ENCODE measurements around the gene SPEG. TPM values are rescaled to one million over a fixed set of nuclear protein-coding genes. Genes with fewer than 3 reads are reported as not detected.

SPEG gene
- polyA plus RNA-seq, 2 of the 4 experiments (the other 2 are of a cell fraction): 2.3 to 11.5 TPM

GRCh38 chr2:219408631-219409030 is 26.0 kb upstream of the SPEG start:
- no peak for ATAC-seq
- Histone ChIP-seq H3K4me3 (no peak overlapping the region), H3K27ac (no peak overlapping the region), H3K9me3 (peaks cover 18% of the 10 kb centered on the region), H3K4me1 (peaks cover 12% of the 10 kb centered on the region; the same call in 2 of the 3 replicates), H3K4me2 (no peak overlapping the region)
- POLR2A ChIA-PET: no interaction called here
- CTCF ChIA-PET: interaction anchor here (0.6 to 1.8 kb wide), 4 partner anchors 21 to 303 kb away, joined by 3 to 13 read pairs (median 4); no protein-coding TSS in a partner anchor
- DNase-seq (ENCODE audit: low read depth in 1 of 2, low spot score in 1 of 2): no peak
- 59% methylated on average over 8 of the region's 8 CpGs for WGBS (ENCODE audit: missing lambda C conversion rate)
- FAIRE-seq: no peak
- TF ChIP-seq EHF (CRISPR knock-in tag; IDR thresholded peaks at IDR 0.05): no peak
- no peak for TF ChIP-seq POLR2AphosphoS2 (conservative IDR thresholded peaks at IDR 0.05; ENCODE audit: low read length)
- no peak for TF ChIP-seq SMC3 (IDR thresholded peaks at IDR 0.05)
- no peak for TF ChIP-seq PHF8 (IDR thresholded peaks at IDR 0.05; ENCODE audit: borderline replicate concordance, low read depth)
- TF ChIP-seq REST (IDR thresholded peaks at IDR 0.05): no peak
- no peak for TF ChIP-seq HEYL (CRISPR knock-in tag; IDR thresholded peaks at IDR 0.05)
- no peak for TF ChIP-seq BCL3 (IDR thresholded peaks at IDR 0.05)
- TF ChIP-seq NPAS2 (CRISPR knock-in tag; IDR thresholded peaks at IDR 0.05; ENCODE audit: borderline replicate concordance): no peak
- no peak for TF ChIP-seq FOXS1 (CRISPR knock-in tag; IDR thresholded peaks at IDR 0.05)
- TF ChIP-seq GATA3 (IDR thresholded peaks at IDR 0.05; ENCODE audit: borderline replicate concordance): no peak
- TF ChIP-seq KDM1A (IDR thresholded peaks at IDR 0.05; ENCODE audit: low read depth): no peak
- TF ChIP-seq HES2 (IDR thresholded peaks at IDR 0.05): no peak
- no peak for TF ChIP-seq HOXB5 (CRISPR knock-in tag; IDR thresholded peaks at IDR 0.05)
- TF ChIP-seq RNF2 (IDR thresholded peaks at IDR 0.05; ENCODE audit: borderline replicate concordance, low read depth): no peak

- WGBS (ENCODE audit: missing lambda C conversion rate): 88% methylated on average over 4 of the region's 5 CpGs
- Histone ChIP-seq H3K9me3 (peaks cover 18% of the 10 kb centered on the region), H3K4me3 (no peak overlapping the region), H3K27ac (no peak overlapping the region), H3K4me1 (peaks cover 12% of the 10 kb centered on the region; the same call in 2 of the 3 replicates), H3K4me2 (no peak overlapping the region)
- CTCF ChIA-PET: interaction anchor here (1.0 to 1.7 kb wide), 5 partner anchors 10 to 120 kb away, joined by 4 to 13 read pairs (median 6); no protein-coding TSS in a partner anchor
- DNase-seq (ENCODE audit: low read depth in 1 of 2, low spot score in 1 of 2) (no peak), ATAC-seq (no peak), FAIRE-seq (no peak)
- POLR2A ChIA-PET: no interaction called here
- TF ChIP-seq FOXS1 (CRISPR knock-in tag; IDR thresholded peaks at IDR 0.05) (no peak), BCL3 (IDR thresholded peaks at IDR 0.05) (no peak), MAZ (IDR thresholded peaks at IDR 0.05; ENCODE audit: borderline replicate concordance, low read depth, low read length) (no peak), KDM1A (IDR thresholded peaks at IDR 0.05; ENCODE audit: low read depth) (no peak), CHD2 (IDR thresholded peaks at IDR 0.05; ENCODE audit: low read length, partially characterized antibody) (no peak), ZFP36 (IDR thresholded peaks at IDR 0.05; ENCODE audit: borderline replicate concordance, partially characterized antibody) (no peak), SREBF2 (IDR thresholded peaks at IDR 0.05) (no peak), ELK1 (IDR thresholded peaks at IDR 0.05; ENCODE audit: low read depth, low read length) (no peak), MYC (IDR thresholded peaks at IDR 0.05; ENCODE audit: borderline replicate concordance, low read length) (no peak), GATA3 (IDR thresholded peaks at IDR 0.05; ENCODE audit: borderline replicate concordance) (no peak), ZSCAN20 (CRISPR knock-in tag; IDR thresholded peaks at IDR 0.05) (no peak), CHD4 (IDR thresholded peaks at IDR 0.05; ENCODE audit: borderline replicate concordance) (no peak), MAFK (IDR thresholded peaks at IDR 0.05; ENCODE audit: partially characterized antibody) (no peak), NPAS2 (CRISPR knock-in tag; IDR thresholded peaks at IDR 0.05; ENCODE audit: borderline replicate concordance) (no peak), RARB (CRISPR knock-in tag; IDR thresholded peaks at IDR 0.05) (no peak), MAX (IDR thresholded peaks at IDR 0.05) (no peak), TFCP2L1 (CRISPR knock-in tag; IDR thresholded peaks at IDR 0.05) (no peak), KDM5A (IDR thresholded peaks at IDR 0.05) (no peak), RCOR1 (IDR thresholded peaks at IDR 0.05; ENCODE audit: low read depth, low read length) (no peak)
Measured at GRCh38 chr2:219409619-219410018, 25.0 kb upstream of the SPEG start.

Data from A549 (cell line).